ENCODE results near the gene RPN1.
"Not testable (repeated sequence)": the region's sequence is repeated elsewhere in the genome, so short reads cannot be mapped to it uniquely, and the experiment has no call there.

RPN1 gene

GRCh38 chr3:128653993-128654805, 3.6 kb upstream of the RPN1 start:
- DNase-seq; intact Hi-C loops (cut with DNase I): not testable (repeated sequence)

GRCh38 chr3:128653383-128653992, 2.9 kb upstream of the RPN1 start:
- DNase-seq, result peak in 1 of 42 donors; percentile 46
- intact Hi-C loops (cut with DNase I), result not testable (repeated sequence)

- DNase-seq, result no peak
- intact Hi-C loops (cut with DNase I), result no loop called here
Observed at GRCh38 chr3:128648940-128649663, 1.5 kb downstream of the RPN1 start.

GRCh38 chr3:128648402-128648801, 2.2 kb downstream of the RPN1 start:
- intact Hi-C loops (cut with DNase I), result no loop called here
- no peak for DNase-seq

GRCh38 chr3:128647307-128647706, 3.3 kb downstream of the RPN1 start:
- DNase-seq, result no peak
- intact Hi-C loops (cut with DNase I), result no loop called here

GRCh38 chr3:128634075-128634611, 16.5 kb downstream of the RPN1 start:
- intact Hi-C loops (cut with DNase I), result no loop called here
- DNase-seq, result no peak

- intact Hi-C loops (cut with DNase I), result no loop called here
- no peak for DNase-seq
Observed at GRCh38 chr3:128632301-128632700, 18.3 kb downstream of the RPN1 start.

- no peak for DNase-seq
- intact Hi-C loops (cut with DNase I), result no loop called here
Observed at GRCh38 chr3:128629936-128630335, 20.7 kb downstream of the RPN1 start.

GRCh38 chr3:128625409-128625945, 25.1 kb downstream of the RPN1 start:
- intact Hi-C loops (cut with DNase I), result no loop called here
- DNase-seq, result no peak

GRCh38 chr3:128624526-128625138, 26.0 kb downstream of the RPN1 start:
- DNase-seq, result no peak
- intact Hi-C loops (cut with DNase I), result no loop called here

- intact Hi-C loops (cut with DNase I), result no loop called here
- DNase-seq, result no peak
Observed at GRCh38 chr3:128623762-128624176, 26.8 kb downstream of the RPN1 start.

- no peak for DNase-seq
- intact Hi-C loops (cut with DNase I), result no loop called here
Observed at GRCh38 chr3:128621931-128622330, 28.7 kb downstream of the RPN1 start.

- intact Hi-C loops (cut with DNase I), result no loop called here
Observed at GRCh38 chr3:128621234-128621633, 29.4 kb downstream of the RPN1 start.

GRCh38 chr3:128620268-128620691, 30.3 kb downstream of the RPN1 start:
- DNase-seq, result no peak
- intact Hi-C loops (cut with DNase I), result no loop called here

More at GRCh38 chr3:128621234-128621633, 29.4 kb downstream of the RPN1 start:
- no peak for DNase-seq

GRCh38 chr3:128619146-128619890, 31.3 kb downstream of the RPN1 start:
- intact Hi-C loops (cut with DNase I), result loop anchor here (10.0 kb wide), 2 partner anchors 265 to 565 kb away; partner anchors contain the start of gene SEC61A1
- no peak for DNase-seq

- intact Hi-C loops (cut with DNase I), result loop anchor here (10.0 kb wide), 2 partner anchors 266 to 564 kb away; partner anchors contain the start of gene SEC61A1
- DNase-seq, result no peak
Observed at GRCh38 chr3:128618398-128618726, 32.3 kb downstream of the RPN1 start.

GRCh38 chr3:128617557-128618397, 32.8 kb downstream of the RPN1 start:
- intact Hi-C loops (cut with DNase I), result loop anchor here (10.0 kb wide), 2 partner anchors 267 to 563 kb away; partner anchors contain the start of gene SEC61A1
- DNase-seq, result peak; percentile 93 to 99 (median 98)
